Amniotic stem cell (primary cell): ENCODE data around the gene RNU6-8.

Experiments
- DNase-seq: peaks from one replicate; lab custom pipeline; 2025; lab: John Stamatoyannopoulos, UW

RNU6-8 gene

DNA sequence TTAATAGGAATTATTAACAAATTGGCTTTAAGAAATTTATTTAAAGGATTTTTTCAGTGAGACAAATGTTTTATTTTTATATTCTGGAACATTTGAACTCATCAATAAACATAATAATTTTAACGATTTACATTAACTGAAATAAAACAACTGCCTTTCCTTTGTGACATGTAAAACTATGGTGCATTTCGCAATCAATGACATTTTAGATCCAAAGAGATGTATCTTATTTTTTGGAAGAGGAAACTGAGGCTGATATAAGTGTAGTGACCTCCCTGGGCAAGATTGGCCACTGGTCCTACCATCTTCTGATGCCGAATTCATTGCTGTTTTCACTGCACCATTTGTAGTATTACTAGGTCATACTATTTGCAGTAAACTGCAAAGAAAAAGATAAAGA, 2.5 kb upstream of the RNU6-8 start:
- DNase-seq = no peak

- no peak for DNase-seq
These were observed 874 bp upstream of the RNU6-8 start for GRCh38 chr14:32203928-32204357.

- DNase-seq = no peak
These were observed 525 bp downstream of the RNU6-8 start for GRCh38 chr14:32202491-32202997.

DNA sequence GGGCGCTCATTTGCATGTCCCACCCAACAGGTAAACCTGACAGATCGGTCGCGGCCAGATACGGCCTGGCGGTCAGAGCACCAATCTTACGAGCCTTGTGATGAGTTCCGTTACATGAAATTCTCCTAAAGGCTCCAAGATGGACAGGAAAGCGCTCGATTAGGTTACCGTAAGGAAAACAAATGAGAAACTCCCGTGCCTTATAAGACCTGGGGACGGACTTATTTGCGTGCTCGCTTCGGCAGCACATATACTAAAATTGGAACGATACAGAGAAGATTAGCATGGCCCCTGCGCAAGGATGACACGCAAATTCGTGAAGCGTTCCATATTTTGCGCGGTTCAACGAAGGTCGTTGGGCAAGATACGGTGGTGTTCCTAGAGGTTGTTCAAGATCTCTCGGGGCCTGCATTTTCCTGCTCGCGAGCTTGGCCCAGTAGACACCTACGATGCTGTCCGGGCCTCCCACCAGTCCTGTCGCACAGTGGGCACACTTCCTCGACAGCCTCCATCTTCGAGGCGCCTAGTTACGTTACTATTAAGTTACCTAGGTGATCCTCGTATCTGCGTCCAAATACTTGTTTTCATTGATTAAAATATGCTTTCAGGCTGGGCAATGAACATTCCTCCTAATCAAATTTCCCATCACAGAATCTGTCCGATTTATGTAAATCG, 1.1 kb downstream of the RNU6-8 start, which contains the start of gene RNU6-7:
TSS of gene RNU6-7 (plus strand) at position 230 of the 675 bp plus-strand sequence.
- DNase-seq = no peak

GRCh38 chr14:32201193-32201815, 1.8 kb downstream of the RNU6-8 start:
- DNase-seq = peak; percentile 18

GRCh38 chr14:32200368-32201192, 2.5 kb downstream of the RNU6-8 start:
- DNase-seq = no peak

GRCh38 chr14:32197919-32198318, 5.2 kb downstream of the RNU6-8 start:
- no peak for DNase-seq

DNA sequence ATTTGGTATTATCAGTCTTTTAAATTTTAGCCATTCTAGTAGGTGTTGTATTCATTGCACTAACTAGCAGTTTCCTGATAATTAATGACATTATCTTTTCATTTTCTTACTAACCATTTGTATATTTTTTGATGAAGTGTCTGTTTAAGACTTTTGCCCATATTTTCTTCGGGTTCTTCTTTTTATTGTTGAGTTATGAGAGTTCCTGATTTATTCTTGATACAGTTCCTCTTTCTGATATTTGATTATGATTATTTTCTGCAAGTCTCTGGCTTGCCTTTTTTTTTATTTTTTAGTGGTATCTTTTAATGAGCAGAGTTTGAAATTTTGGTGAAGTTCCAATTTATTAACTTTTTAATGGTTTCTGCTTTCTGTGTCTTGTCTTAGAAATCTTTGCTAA, 7.4 kb downstream of the RNU6-8 start:
- no peak for DNase-seq

DNA sequence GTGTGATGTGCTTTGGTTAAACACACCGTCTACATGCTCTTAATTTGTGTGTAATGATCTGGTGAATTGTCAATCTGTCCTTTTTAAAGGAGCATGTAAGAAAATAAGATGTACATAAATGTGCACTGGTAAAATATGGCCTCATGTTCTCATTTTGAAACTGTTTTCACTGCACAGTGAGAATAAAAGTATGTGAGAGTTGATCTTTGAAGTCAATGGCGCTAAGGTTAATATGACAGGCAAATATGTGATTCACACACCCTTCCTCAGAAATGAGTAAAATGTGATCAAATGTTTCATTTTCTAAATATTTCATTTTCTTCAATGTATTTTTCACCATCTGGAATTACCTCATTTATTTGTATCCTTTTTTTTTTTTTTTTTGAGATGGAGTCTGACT, 9.5 kb downstream of the RNU6-8 start:
- DNase-seq = no peak

DNA sequence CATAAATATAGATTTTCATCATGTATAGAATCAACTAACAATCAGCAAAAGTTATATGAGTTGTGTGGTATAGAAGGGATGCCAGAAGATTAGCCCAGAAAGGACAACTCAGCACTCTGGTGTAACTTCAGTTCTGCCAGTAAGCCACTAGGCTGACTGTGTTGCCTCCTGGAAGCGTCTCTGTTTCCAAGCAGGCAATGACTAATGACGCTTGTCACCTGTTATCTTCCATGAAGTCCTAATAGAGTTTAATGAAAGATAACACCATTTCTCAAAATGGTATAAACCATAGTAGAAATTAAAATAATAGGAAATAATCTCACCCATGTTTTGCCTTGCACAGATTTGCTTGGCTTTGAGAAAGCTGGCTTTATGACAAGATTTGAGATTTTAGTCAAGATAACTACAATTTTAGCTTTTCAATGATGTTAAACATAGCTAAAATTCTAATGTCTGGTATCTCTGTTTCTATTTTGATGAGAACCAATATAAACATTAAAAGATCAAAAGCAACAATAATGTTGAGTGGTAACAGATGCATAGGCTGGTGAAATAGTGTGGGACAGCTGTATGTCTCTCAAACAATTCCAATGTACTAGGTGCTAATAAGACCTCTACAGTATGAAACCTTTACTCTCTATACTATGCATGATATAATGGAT, 10.2 kb downstream of the RNU6-8 start:
- no peak for DNase-seq

- no peak for DNase-seq
These were observed 12.4 kb downstream of the RNU6-8 start for GRCh38 chr14:32190673-32191072.

GRCh38 chr14:32189811-32190210, 13.3 kb downstream of the RNU6-8 start:
- no peak for DNase-seq

GRCh38 chr14:32186248-32186647, 16.8 kb downstream of the RNU6-8 start:
- DNase-seq = no peak

DNA sequence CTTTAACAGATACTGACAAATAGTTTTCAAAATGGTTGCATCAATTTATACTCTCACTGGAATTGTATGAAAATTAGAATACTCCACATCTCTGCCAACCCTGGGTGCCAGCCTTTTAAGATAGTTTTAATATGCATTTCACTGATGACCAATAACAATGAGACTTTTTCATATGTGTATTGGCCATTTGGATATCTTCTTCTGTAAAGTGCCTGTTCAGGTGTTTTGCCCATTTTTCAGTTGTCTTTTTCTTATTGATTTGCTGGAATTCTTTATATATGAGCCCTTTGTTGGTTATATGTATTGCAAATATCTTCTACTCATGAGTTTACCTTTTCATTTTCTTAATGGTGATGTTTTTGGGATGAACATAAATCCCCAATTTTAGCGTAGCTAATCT, 18.0 kb downstream of the RNU6-8 start:
- DNase-seq = no peak

DNA sequence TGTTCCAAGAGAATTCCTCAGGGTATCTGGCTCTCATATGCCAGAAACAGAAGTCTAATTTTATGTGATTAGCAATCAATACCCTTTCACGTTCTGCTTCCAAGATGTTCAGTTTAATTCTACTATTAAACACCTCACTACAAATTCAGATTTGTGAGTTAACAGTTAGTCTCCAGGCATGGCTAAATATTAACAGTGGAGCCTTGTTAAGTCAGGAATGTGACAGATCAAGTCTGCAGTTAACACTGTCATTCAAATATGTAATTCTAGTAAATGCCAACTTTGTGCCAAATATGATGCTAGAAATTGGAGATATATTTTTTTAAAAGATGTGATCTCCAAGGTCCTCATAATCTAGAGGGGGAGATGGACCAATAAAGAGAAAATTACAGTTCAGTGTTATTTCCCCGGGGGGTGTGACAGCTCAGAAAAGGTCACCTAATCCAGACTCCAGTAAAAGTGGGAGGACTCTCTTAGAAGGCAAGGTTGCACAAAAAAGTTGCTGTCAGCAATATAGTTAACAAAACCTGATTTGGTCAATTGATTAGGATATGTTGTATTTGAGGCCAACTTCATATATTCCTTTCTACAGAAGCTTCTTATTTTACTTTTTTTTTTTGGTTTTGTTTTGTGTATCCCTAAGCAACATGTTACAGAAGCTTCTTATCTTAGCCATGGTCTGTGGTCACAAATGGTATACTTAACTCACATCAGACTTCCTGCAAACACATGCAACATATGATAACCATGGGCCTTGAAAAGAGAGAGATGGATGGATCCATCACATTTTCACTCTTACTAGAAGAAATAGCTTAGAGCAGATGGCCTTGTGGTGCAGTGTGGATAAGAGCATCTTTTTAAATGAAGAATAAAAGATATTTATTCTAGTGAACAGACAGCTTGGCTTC, 19.7 kb downstream of the RNU6-8 start:
- DNase-seq = no peak

DNA sequence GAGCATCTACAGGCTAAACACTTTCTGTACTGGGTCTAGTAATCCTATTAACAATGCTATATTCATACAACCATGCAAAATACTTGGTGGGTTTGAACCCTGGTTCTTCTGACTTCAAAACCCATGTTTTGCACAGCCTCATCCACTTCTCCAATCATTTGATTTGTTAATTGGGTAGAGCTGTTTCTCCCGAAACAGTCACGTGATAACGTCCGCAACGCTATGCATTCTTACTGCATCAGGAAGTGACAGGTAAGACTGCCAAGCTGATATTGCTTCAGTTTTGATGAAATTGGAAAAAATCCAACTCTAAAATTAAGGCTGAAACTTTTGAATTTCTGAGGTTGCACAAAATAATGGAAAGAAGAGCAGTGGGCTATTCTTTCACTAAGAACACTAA, 31.6 kb downstream of the RNU6-8 start:
- no peak for DNase-seq

- DNase-seq = no peak
These were observed 33.9 kb downstream of the RNU6-8 start for GRCh38 chr14:32169191-32169590.

DNA sequence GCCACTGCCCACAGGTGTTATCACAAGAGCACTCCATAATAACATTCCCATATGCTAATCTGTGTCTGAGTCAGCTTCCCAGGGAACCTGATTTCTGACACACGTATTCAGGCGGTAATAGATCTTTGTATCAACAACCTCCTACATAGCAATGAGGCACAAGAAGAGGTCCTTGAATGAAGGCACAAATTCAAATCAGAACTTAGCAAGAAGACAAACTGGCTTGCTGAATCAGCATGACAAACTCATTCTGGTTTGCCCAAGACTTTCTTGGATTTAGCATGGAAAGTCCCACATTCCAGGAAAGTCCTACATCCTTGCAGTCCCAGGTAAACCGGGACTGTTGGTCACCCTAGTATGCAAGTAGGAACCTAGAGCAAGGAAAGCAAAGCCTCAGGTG, 35.2 kb downstream of the RNU6-8 start:
- no peak for DNase-seq

DNA sequence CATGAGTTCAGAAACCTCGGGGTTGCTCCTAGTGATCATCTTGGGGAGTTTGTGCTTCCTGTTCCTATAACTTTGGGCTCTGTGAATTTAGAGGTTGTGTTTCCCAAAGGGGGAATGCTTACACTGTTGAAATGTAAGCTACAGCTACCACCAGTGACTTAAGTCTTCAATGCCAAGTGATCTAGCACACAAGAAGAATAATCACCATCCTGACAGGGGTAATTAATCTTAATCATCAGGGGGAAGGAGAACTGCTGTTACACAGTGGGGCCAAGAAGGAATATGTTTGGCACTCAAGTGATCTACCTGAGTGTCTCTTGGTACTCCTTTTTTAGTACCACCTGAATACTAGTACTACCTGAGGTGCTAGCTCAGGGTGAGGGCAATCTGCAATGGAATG, 36.1 kb downstream of the RNU6-8 start:
- no peak for DNase-seq

DNA sequence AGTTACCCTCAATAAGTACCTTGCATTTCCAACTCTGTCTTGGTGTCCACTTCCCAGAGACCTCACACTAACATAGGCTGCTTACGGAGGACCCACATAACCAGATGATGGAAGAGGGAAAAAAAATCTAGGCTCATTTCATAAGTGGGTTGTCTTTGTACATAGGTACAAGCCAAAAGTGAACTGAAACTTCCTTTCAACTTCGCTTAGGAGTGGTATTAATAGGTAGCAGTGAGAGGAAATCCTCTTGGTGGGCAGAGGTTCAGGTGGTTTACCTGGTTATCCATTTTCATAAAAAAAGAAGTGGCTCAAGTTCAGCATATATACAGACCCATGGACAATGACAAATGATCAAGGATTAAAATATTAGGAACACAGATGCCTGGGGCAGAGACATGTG, 37.0 kb downstream of the RNU6-8 start:
- DNase-seq = no peak
